GM12891 (cell line): Measurements from ENCODE around the gene DPP10.
"Not testable (repeated sequence)": the region's sequence is repeated elsewhere in the genome, so short reads cannot be mapped to it uniquely, and the experiment has no call there.

Source experiments
- DNase-seq: peaks from one replicate; pipeline ENCODE4 v3.0.0; 2011; ENCODE audit warnings: low spot score; ENCODE audit not compliant: insufficient read length
- FAIRE-seq: peaks from 2 replicates; lab custom pipeline; 2011; peaks lifted over from hg19 to GRCh38; lab: Jason Lieb, UNC
- PAX5 ChIP-seq: IDR thresholded peaks from 2 replicates; pipeline ENCODE4 v1.6.1; 2011; ENCODE audit warnings: low read length, moderate library complexity, mild to moderate bottlenecking; ENCODE audit not compliant: insufficient read depth, severe bottlenecking
- POLR2A ChIP-seq: IDR thresholded peaks from 2 replicates; pipeline ENCODE4 v1.6.1; 2011; ENCODE audit warnings: low read depth, low read length, control low read depth
- POLR2AphosphoS5 ChIP-seq: IDR thresholded peaks from 2 replicates; pipeline ENCODE4 v1.6.1; 2011; ENCODE audit warnings: low read depth, low read length, control low read depth
- POU2F2 ChIP-seq: IDR thresholded peaks from 2 replicates; pipeline ENCODE4 v1.6.1; 2011; ENCODE audit warnings: low read depth, mild to moderate bottlenecking, control low read depth, low read length, moderate library complexity
- SPI1 ChIP-seq: IDR thresholded peaks from 2 replicates; pipeline ENCODE4 v1.6.1; 2011; ENCODE audit warnings: low read depth, low read length, control low read depth
- TAF1 ChIP-seq: IDR thresholded peaks from 2 replicates; pipeline ENCODE4 v1.6.1; 2011; ENCODE audit warnings: low read depth, low read length, control low read depth

DPP10 gene

GRCh38 chr2:114488841-114489530 lies 46.5 kb downstream of the DPP10 start:
- TF ChIP-seq TAF1: no peak
- TF ChIP-seq SPI1: no peak
- no peak for TF ChIP-seq POU2F2
- TF ChIP-seq POLR2AphosphoS5: no peak
- no peak for TF ChIP-seq PAX5
- TF ChIP-seq POLR2A: no peak
- DNase-seq (no peak), FAIRE-seq (no peak)

- TF ChIP-seq POLR2AphosphoS5 (no peak), POU2F2 (no peak), TAF1 (no peak), PAX5 (no peak), SPI1 (no peak), POLR2A (no peak)
- FAIRE-seq: no peak
Measured at GRCh38 chr2:114495046-114495445, 52.6 kb downstream of the DPP10 start.

GRCh38 chr2:114496959-114497358 lies 54.5 kb downstream of the DPP10 start:
- TF ChIP-seq PAX5 (no peak), POLR2A (no peak), POLR2AphosphoS5 (no peak), SPI1 (no peak), TAF1 (no peak), POU2F2 (no peak)
- no peak for DNase-seq
- peak; percentile 66 for FAIRE-seq

More at GRCh38 chr2:114495046-114495445, 52.6 kb downstream of the DPP10 start:
- no peak for DNase-seq

DNA sequence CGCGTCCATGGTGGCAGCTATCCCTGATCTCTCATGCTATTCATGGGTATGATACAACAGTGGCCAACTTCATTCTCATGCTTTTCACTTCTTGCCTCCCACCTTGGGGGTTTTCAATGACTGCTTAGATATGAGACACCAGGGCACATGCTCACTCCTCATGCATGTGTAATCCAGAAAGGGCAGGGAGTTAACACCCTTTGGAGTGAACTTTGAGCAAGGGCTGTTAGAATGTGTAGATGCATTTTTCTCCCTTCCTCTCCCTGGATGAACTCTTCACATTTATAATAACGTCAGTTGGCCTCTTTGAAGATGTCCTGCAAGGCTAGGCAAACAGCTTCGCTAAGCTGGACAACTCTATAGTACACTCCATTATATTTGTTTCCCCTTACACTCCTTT lies 56.7 kb downstream of the DPP10 start:
- TF ChIP-seq PAX5 (no peak), TAF1 (no peak), POLR2AphosphoS5 (no peak), POU2F2 (no peak), SPI1 (no peak), POLR2A (no peak)
- FAIRE-seq: no peak

GRCh38 chr2:114507744-114508143 lies 65.3 kb downstream of the DPP10 start:
- no peak for FAIRE-seq
- TF ChIP-seq POLR2AphosphoS5: no peak
- TF ChIP-seq POU2F2: no peak
- TF ChIP-seq PAX5: no peak
- TF ChIP-seq POLR2A: no peak
- no peak for TF ChIP-seq SPI1
- no peak for DNase-seq

More for the DNA sequence above, 56.7 kb downstream of the DPP10 start:
- no peak for DNase-seq

DNA sequence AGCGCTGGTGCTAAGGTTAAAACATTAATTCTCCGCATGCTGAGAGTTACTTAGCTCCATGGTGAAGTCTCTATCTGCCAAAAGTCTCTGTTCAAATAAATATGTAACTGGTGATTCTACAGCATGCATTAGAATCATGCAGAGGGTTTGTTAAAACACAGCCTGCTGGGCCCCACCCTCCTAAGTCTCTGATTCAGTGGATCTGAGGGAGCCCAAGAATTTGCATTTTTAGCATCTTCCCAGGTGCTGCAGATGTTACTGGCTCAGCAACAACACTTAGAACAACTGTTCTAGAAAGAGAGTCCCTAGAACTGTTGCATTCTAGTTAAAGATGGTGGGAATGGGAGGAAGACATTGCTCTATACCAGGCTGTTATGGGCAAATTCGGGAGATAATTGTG lies 73.4 kb downstream of the DPP10 start:
- TF ChIP-seq SPI1 (no peak), PAX5 (no peak), TAF1 (no peak), POLR2A (no peak), POLR2AphosphoS5 (no peak), POU2F2 (no peak)
- no peak for FAIRE-seq

GRCh38 chr2:114517580-114517979 lies 75.1 kb downstream of the DPP10 start:
- DNase-seq (no peak), FAIRE-seq (no peak)
- no peak for TF ChIP-seq PAX5
- TF ChIP-seq SPI1: no peak
- no peak for TF ChIP-seq POLR2AphosphoS5
- TF ChIP-seq POU2F2: no peak
- TF ChIP-seq POLR2A: no peak
- no peak for TF ChIP-seq TAF1

More for the DNA sequence above, 73.4 kb downstream of the DPP10 start:
- no peak for DNase-seq

DNA sequence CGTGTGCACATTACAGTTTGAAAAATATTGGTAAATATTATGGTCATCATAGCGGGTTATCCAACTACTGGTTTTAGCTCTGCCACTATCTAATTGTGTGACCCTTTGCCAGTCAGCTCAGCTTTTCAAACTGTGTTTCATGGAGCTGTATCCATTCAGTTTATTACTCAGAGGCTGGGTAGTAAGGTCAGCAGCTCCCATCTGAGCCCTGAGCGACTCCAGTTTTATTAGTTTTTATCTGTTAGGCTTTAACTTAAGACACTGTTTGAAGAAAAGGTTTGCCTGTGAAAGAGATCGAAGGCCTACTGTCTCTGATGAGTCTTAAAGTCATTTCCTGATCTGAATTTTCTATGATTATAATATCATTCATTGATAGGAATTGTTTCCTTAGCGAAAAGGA lies 76.3 kb downstream of the DPP10 start:
- no peak for DNase-seq
- TF ChIP-seq POLR2AphosphoS5: no peak
- TF ChIP-seq TAF1: no peak
- FAIRE-seq: no peak

- DNase-seq, FAIRE-seq: not testable (repeated sequence)
Measured at GRCh38 chr2:114522612-114523011, 80.2 kb downstream of the DPP10 start.

DNA sequence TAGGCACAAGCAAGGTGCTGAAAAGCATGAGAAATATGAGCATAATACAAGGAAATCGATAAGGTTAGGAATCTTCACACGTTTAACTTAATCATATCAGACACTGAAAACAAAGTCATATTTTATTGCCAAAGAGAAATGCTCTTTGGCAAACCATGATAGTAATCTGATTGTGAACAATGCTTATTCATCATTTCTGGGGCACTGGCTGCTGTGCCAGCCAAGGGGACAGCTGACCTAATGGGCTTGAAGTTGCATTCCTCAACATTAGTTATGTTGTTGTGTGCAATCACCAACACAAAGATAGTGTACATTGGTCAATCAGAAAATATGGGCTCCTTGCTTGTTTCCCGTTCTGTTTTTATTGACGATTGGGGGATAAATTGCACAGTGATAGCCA lies 83.5 kb downstream of the DPP10 start:
- DNase-seq (no peak), FAIRE-seq (no peak)
- TF ChIP-seq POLR2AphosphoS5 (no peak), POU2F2 (no peak), PAX5 (no peak), TAF1 (no peak), SPI1 (no peak), POLR2A (no peak)
